GM10847 (cell line): ENCODE measurements around the gene ANGEL2.

Source experiments
- POLR2A ChIP-seq: IDR thresholded peaks from 2 replicates; pipeline ENCODE4 v1.6.1; 2011; ENCODE audit not compliant: insufficient read length; ENCODE audit errors: extremely low read depth

ANGEL2 gene

GRCh38 chr1:212981571-212982328, 33.9 kb downstream of the ANGEL2 start:
- no peak for TF ChIP-seq POLR2A

- TF ChIP-seq POLR2A = no peak
Measured at GRCh38 chr1:212981025-212981495, 34.6 kb downstream of the ANGEL2 start.

- no peak for TF ChIP-seq POLR2A
Measured at GRCh38 chr1:212980123-212980785, 35.4 kb downstream of the ANGEL2 start.

GRCh38 chr1:212979340-212980122, 36.1 kb downstream of the ANGEL2 start:
- TF ChIP-seq POLR2A = no peak

- TF ChIP-seq POLR2A = no peak
Measured at GRCh38 chr1:212977781-212978645, 37.7 kb downstream of the ANGEL2 start.

- TF ChIP-seq POLR2A = no peak
Measured at GRCh38 chr1:212976586-212976985, 39.1 kb downstream of the ANGEL2 start.

GRCh38 chr1:212975111-212975918, 40.4 kb downstream of the ANGEL2 start:
- no peak for TF ChIP-seq POLR2A

GRCh38 chr1:212974711-212975110, 41.0 kb downstream of the ANGEL2 start:
- TF ChIP-seq POLR2A = no peak

- TF ChIP-seq POLR2A = no peak
Measured at GRCh38 chr1:212973899-212974298, 41.8 kb downstream of the ANGEL2 start.

GRCh38 chr1:212973426-212973825, 42.2 kb downstream of the ANGEL2 start:
- no peak for TF ChIP-seq POLR2A

- TF ChIP-seq POLR2A = no peak
Measured at GRCh38 chr1:212971312-212971711, 44.4 kb downstream of the ANGEL2 start.

- TF ChIP-seq POLR2A = no peak
Measured at GRCh38 chr1:212970085-212970484, 45.6 kb downstream of the ANGEL2 start.

- no peak for TF ChIP-seq POLR2A
Measured at GRCh38 chr1:212968368-212968863, 47.3 kb downstream of the ANGEL2 start.

- no peak for TF ChIP-seq POLR2A
Measured at GRCh38 chr1:212967801-212968200, 47.9 kb downstream of the ANGEL2 start.

- no peak for TF ChIP-seq POLR2A
Measured at GRCh38 chr1:212966616-212967015, 49.1 kb downstream of the ANGEL2 start.
